ENCODE results near the gene COL2A1. TPM values are rescaled to one million over a fixed set of nuclear protein-coding genes. Genes with fewer than 3 reads are reported as not detected.

COL2A1 gene
- total RNA-seq, 2 experiments from 2014 or later = 0.34 TPM; not detected in 1

DNA sequence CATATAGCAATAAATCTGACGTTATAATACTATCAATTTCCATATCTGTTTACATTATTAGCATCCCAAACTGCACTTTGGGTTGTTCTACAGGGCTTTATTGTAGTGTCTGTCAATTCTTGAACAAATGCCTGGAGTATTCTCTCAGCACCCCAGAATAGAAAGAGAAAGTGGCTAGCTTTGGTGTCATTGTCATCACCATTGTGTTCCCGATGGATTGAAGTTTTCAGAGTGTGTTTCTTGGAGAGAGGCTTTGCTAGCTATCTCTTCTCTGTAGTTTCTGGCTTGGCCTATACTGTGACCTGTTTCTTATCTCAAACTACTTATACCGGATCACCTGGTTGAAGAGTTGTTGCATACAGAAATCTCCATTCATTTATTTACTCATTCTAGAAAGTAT is 34.4 kb downstream of the COL2A1 start:
- intact Hi-C loops (cut with micrococcal nuclease) = no loop called here
- H3K4me1 Mint-ChIP-seq (ENCODE audit: low read depth) = peaks cover 15% of the 10 kb centered on the region
- H3K36me3 Mint-ChIP-seq (ENCODE audit: low read depth) = peaks cover 35% of the 10 kb centered on the region
- TF ChIP-seq, protein P1, sequence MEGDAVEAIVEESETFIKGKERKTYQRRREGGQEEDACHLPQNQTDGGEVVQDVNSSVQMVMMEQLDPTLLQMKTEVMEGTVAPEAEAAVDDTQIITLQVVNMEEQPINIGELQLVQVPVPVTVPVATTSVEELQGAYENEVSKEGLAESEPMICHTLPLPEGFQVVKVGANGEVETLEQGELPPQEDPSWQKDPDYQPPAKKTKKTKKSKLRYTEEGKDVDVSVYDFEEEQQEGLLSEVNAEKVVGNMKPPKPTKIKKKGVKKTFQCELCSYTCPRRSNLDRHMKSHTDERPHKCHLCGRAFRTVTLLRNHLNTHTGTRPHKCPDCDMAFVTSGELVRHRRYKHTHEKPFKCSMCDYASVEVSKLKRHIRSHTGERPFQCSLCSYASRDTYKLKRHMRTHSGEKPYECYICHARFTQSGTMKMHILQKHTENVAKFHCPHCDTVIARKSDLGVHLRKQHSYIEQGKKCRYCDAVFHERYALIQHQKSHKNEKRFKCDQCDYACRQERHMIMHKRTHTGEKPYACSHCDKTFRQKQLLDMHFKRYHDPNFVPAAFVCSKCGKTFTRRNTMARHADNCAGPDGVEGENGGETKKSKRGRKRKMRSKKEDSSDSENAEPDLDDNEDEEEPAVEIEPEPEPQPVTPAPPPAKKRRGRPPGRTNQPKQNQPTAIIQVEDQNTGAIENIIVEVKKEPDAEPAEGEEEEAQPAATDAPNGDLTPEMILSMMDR (IDR thresholded peaks at IDR 0.05) = no peak
- no peak for DNase-seq
- ATAC-seq = no peak
- no peaks in the 10 kb centered on the region for H3K27me3 Mint-ChIP-seq
- no peak overlapping the region for H3K27ac Mint-ChIP-seq
- CTCF ChIA-PET = interaction anchor here (0.7 to 2.1 kb wide), 2 partner anchors 21 to 228 kb away, joined by 3 to 7 read pairs; no protein-coding TSS in a partner anchor
- H3K4me3 Mint-ChIP-seq = no peak overlapping the region
- H3K9me3 Mint-ChIP-seq = no peaks in the 10 kb centered on the region
- POLR2A ChIA-PET = no interaction called here

GRCh38 chr12:47967461-47968321 is 36.6 kb downstream of the COL2A1 start:
- Mint-ChIP-seq H3K4me1 (ENCODE audit: low read depth) (peaks cover 28% of the 10 kb centered on the region), H3K9me3 (no peaks in the 10 kb centered on the region), H3K36me3 (ENCODE audit: low read depth) (peaks cover 50% of the 10 kb centered on the region), H3K4me3 (no peak overlapping the region), H3K27ac (no peak overlapping the region), H3K27me3 (no peaks in the 10 kb centered on the region)
- TF ChIP-seq, protein P1 (IDR thresholded peaks at IDR 0.05) = no peak
- POLR2A ChIA-PET = no interaction called here
- CTCF ChIA-PET = interaction anchor here (1.1 to 1.7 kb wide), 3 partner anchors 12 to 201 kb away, joined by 3 to 4 read pairs (median 4); partner anchors contain the start of gene VDR
- DNase-seq = no peak
- no peak for ATAC-seq
- intact Hi-C loops (cut with micrococcal nuclease) = no loop called here

DNA sequence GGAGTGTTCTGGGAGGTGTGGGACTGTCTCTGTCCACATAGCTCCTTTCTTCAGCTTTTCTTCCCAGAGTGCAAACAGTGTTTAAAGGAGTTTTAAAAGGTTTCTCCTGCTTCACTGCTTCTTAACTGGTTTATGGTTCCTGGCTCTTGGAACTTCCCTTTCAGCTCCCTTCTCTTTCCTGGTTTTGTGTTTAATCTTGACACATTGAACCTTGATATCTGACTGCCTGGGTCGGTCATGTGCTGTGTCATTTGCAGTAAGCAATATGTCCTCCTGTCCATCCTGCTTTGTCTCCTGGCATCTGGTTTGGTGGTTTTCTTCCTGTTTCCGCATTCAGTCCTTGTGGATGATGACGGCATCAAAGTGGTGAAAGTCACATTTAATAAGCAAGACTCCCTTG is 38.7 kb downstream of the COL2A1 start:
- no peak for DNase-seq
- CTCF ChIA-PET = interaction anchor here (1.1 to 3.5 kb wide), 6 partner anchors 14 to 220 kb away, joined by 3 to 15 read pairs (median 3); no protein-coding TSS in a partner anchor
- intact Hi-C loops (cut with micrococcal nuclease) = no loop called here

DNA sequence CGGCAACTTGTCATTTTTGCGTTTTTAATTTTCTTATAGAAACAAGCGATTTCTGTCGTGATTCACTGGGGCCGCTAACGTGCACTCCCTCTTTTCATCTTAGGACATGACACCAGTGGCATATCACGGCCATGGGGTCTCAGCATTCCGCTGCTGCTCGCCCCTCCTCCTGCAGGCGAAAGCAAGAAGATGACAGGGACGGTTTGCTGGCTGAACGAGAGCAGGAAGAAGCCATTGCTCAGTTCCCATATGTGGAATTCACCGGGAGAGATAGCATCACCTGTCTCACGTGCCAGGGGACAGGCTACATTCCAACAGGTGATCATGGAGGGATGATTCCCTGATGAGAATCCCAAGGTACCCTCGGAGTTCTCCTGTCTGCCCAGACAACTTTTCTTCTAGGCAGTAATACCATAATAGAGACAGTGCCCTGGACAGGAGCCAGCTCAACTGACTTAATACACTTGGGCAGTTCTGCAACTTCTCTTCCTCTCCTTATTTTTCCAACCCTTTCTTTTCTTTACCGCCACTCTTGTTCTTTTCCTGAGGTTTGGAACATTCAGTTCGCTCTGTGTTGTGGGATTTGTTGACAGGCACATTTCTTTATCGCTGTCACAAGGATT is 40.1 kb downstream of the COL2A1 start:
- Mint-ChIP-seq H3K27me3 (peaks cover 1% of the 10 kb centered on the region), H3K27ac (peak overlapping the region; percentile 86), H3K9me3 (no peaks in the 10 kb centered on the region), H3K36me3 (ENCODE audit: low read depth) (peaks cover 47% of the 10 kb centered on the region), H3K4me3 (peak overlapping the region; percentile 99), H3K4me1 (ENCODE audit: low read depth) (peaks cover 28% of the 10 kb centered on the region)
- DNase-seq (peak; percentile 42), ATAC-seq (no peak)
- intact Hi-C loops (cut with micrococcal nuclease) = no loop called here
- TF ChIP-seq, protein P1 (IDR thresholded peaks at IDR 0.05) = no peak
- CTCF ChIA-PET = interaction anchor here (0.6 to 3.5 kb wide), 40 partner anchors 10 to 327 kb away, joined by 3 to 23 read pairs (median 4); partner anchors contain the start of genes ASB8 and VDR
- POLR2A ChIA-PET = interaction anchor here (0.5 to 1.0 kb wide), 4 partner anchors 60 to 888 kb away, joined by 3 read pairs; partner anchors contain the start of gene DDX23

More for the DNA sequence above, 38.7 kb downstream of the COL2A1 start:
- Mint-ChIP-seq H3K4me3 (no peak overlapping the region), H3K27ac (no peak overlapping the region), H3K36me3 (ENCODE audit: low read depth) (peaks cover 50% of the 10 kb centered on the region), H3K9me3 (no peaks in the 10 kb centered on the region), H3K4me1 (ENCODE audit: low read depth) (peaks cover 28% of the 10 kb centered on the region), H3K27me3 (no peaks in the 10 kb centered on the region)
- POLR2A ChIA-PET = interaction anchor here (1.4 kb wide), 1 partner anchor 27 kb away, joined by 3 read pairs; no protein-coding TSS in a partner anchor
- TF ChIP-seq, protein P1 (IDR thresholded peaks at IDR 0.05) = no peak
- no peak for ATAC-seq
